Fibroblast of lung (primary cell): ENCODE results near the gene MYO1D.

Experiments used
- EZH2 ChIP-seq: IDR thresholded peaks from 2 replicates; pipeline ENCODE4 v1.5.1; 2012; ENCODE audit warnings: low read length, control low read depth, mild to moderate bottlenecking; ENCODE audit errors: missing control alignments
- TF ChIP-seq, protein P1 (sequence below), 2 donors: IDR thresholded peaks in 1 of 2; conservative IDR thresholded peaks in 1 of 2; 1 replicate in 1 of 2; 2 replicates in 1 of 2; pipeline ENCODE4 v1.5.1; 2011 to 2012; ENCODE audit warnings: low read length in 2 of 2, control low read depth in 1 of 2, inconsistent platforms in 1 of 2, low read depth in 1 of 2, mild to moderate bottlenecking in 1 of 2

DNA sequence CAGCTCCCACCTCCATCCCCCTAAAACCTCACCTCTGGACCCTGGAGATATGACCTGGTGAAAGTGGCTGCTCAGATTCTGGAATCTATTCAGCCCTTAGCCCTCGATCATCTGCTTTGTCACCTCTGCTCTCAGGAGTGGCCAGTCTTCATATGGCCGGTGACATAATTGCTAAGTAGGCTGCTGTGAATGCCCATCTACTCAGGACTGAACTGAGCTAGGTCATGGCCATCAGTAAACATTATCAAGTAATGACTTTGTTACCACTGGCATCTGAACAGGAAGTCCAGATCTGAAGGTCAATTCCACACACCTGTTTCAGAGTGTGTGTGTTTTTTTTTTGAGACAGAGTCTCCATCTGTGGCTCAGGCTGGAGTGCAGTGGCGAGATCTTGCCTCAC, 311.5 kb downstream of the MYO1D start:
- TF ChIP-seq, protein P1, sequence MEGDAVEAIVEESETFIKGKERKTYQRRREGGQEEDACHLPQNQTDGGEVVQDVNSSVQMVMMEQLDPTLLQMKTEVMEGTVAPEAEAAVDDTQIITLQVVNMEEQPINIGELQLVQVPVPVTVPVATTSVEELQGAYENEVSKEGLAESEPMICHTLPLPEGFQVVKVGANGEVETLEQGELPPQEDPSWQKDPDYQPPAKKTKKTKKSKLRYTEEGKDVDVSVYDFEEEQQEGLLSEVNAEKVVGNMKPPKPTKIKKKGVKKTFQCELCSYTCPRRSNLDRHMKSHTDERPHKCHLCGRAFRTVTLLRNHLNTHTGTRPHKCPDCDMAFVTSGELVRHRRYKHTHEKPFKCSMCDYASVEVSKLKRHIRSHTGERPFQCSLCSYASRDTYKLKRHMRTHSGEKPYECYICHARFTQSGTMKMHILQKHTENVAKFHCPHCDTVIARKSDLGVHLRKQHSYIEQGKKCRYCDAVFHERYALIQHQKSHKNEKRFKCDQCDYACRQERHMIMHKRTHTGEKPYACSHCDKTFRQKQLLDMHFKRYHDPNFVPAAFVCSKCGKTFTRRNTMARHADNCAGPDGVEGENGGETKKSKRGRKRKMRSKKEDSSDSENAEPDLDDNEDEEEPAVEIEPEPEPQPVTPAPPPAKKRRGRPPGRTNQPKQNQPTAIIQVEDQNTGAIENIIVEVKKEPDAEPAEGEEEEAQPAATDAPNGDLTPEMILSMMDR (conservative IDR thresholded peaks at IDR 0.05 in 1 of 2, IDR thresholded peaks at IDR 0.05 in 1 of 2; ENCODE audit: low read depth in 1 of 2, low read length in 2 of 2): no peak
- no peak for TF ChIP-seq EZH2
